Pons (tissue), 1 donor: Measurements from ENCODE around the gene DOCK1.

ENCODE experiments used
- DNase-seq: peaks from one replicate; pipeline ENCODE4 v3.0.0-alpha.2; 2016; ENCODE audit warnings: low spot score

DOCK1 gene

GRCh38 chr10:127012071-127012768 lies 107.0 kb downstream of the DOCK1 start:
- peak; percentile 19 for DNase-seq

GRCh38 chr10:127012769-127013152 lies 107.5 kb downstream of the DOCK1 start:
- peak; percentile 58 for DNase-seq

GRCh38 chr10:127013211-127013656 lies 108.0 kb downstream of the DOCK1 start:
- no peak for DNase-seq

- no peak for DNase-seq
These were observed 108.7 kb downstream of the DOCK1 start for GRCh38 chr10:127013691-127014473.

GRCh38 chr10:127014671-127015070 lies 109.4 kb downstream of the DOCK1 start:
- no peak for DNase-seq

GRCh38 chr10:127015373-127015772 lies 110.1 kb downstream of the DOCK1 start:
- DNase-seq: no peak

GRCh38 chr10:127016331-127016730 lies 111.1 kb downstream of the DOCK1 start:
- DNase-seq: no peak

- DNase-seq: no peak
These were observed 112.5 kb downstream of the DOCK1 start for GRCh38 chr10:127017541-127018297.

GRCh38 chr10:127018298-127018650 lies 113.0 kb downstream of the DOCK1 start:
- DNase-seq: no peak

- no peak for DNase-seq
These were observed 113.5 kb downstream of the DOCK1 start for GRCh38 chr10:127018766-127019165.

- DNase-seq: no peak
These were observed 115.0 kb downstream of the DOCK1 start for GRCh38 chr10:127020260-127020659.

- no peak for DNase-seq
These were observed 116.6 kb downstream of the DOCK1 start for GRCh38 chr10:127021801-127022200.

GRCh38 chr10:127024685-127025435 lies 119.6 kb downstream of the DOCK1 start:
- DNase-seq: peak; percentile 40

GRCh38 chr10:127027786-127028185 lies 122.6 kb downstream of the DOCK1 start:
- DNase-seq: no peak

GRCh38 chr10:127028556-127028955 lies 123.3 kb downstream of the DOCK1 start:
- no peak for DNase-seq

GRCh38 chr10:127029061-127029460 lies 123.8 kb downstream of the DOCK1 start:
- no peak for DNase-seq

- DNase-seq: peak; percentile 32
These were observed 128.2 kb downstream of the DOCK1 start for GRCh38 chr10:127033216-127034033.

GRCh38 chr10:127034034-127034633 lies 128.9 kb downstream of the DOCK1 start:
- no peak for DNase-seq

- DNase-seq: no peak
These were observed 129.6 kb downstream of the DOCK1 start for GRCh38 chr10:127034790-127035189.

- no peak for DNase-seq
These were observed 130.6 kb downstream of the DOCK1 start for GRCh38 chr10:127035827-127036226.

- no peak for DNase-seq
These were observed 131.8 kb downstream of the DOCK1 start for GRCh38 chr10:127036987-127037386.
